Suprapubic skin (tissue), 4 donors: ENCODE measurements around the gene EDAR. TPM values are rescaled to one million over a fixed set of nuclear protein-coding genes. Genes with fewer than 3 reads are reported as not detected.
A peak's percentile ranks its signal among the peaks of the same experiment; 100 is the strongest.

ENCODE experiments used
- DNase-seq, 2 donors: peaks; one replicate each; pipeline ENCODE4 v3.0.0-alpha.2; 2019; ENCODE audit warnings: low spot score in 2 of 2
- H3K27ac ChIP-seq: fragments of 200-600 bp; sonication (generic); one replicate; pipeline ENCODE4 v1.5.1; 2019
- H3K27me3 ChIP-seq: fragments of 200-600 bp; sonication (generic); one replicate; pipeline ENCODE4 v1.5.1; 2019
- H3K36me3 ChIP-seq: fragments of 200-600 bp; sonication (generic); one replicate; pipeline ENCODE4 v1.5.1; 2019
- H3K4me1 ChIP-seq: fragments of 200-600 bp; sonication (generic); one replicate; pipeline ENCODE4 v1.5.1; 2019
- H3K4me3 ChIP-seq: fragments of 200-600 bp; sonication (generic); one replicate; pipeline ENCODE4 v1.5.1; 2019; ENCODE audit warnings: mild to moderate bottlenecking
- H3K9me3 ChIP-seq: fragments of 200-600 bp; sonication (generic); one replicate; pipeline ENCODE4 v1.5.1; 2019
- CTCF ChIP-seq, 2 donors: fragments of 200-600 bp in 1 of 2; fragments of 450-650 bp in 1 of 2; sonication (generic) in 1 of 2; IDR thresholded peaks; one replicate each; pipeline ENCODE4 v1.5.1; 2016 to 2019; ENCODE audit warnings: antibody characterized with exemption in 2 of 2, mild to moderate bottlenecking in 1 of 2, moderate library complexity in 1 of 2
- EP300 ChIP-seq: sonication (generic); formaldehyde crosslinking; IDR thresholded peaks from one replicate; pipeline ENCODE4 v1.6.1; 2017; ENCODE audit warnings: antibody characterized with exemption
- POLR2A ChIP-seq, 2 donors: fragments of 450-650 bp; IDR thresholded peaks; one replicate each; pipeline ENCODE4 v1.6.1; 2017; ENCODE audit warnings: antibody characterized with exemption in 2 of 2, mild to moderate bottlenecking in 2 of 2, moderate library complexity in 2 of 2
- POLR2AphosphoS5 ChIP-seq, 3 donors: sonication (generic); formaldehyde crosslinking; IDR thresholded peaks; one replicate each; pipeline ENCODE4 v1.6.1; 2017; ENCODE audit warnings: antibody characterized with exemption in 3 of 3
- WGBS: methylation state at CpG from one replicate; pipeline ENCODE4 v1.1.5; 2018; 5-methylcytosine and 5-hydroxymethylcytosine counted together
- total RNA-seq, 4 donors: library from RNA; depleted of rRNA; stranded (reverse); fragments of >200 nt; gene quantifications; one replicate each; pipeline ENCODE4 v1.1.0, GENCODE V29; 2016

The EDAR gene
- total RNA-seq, 4 donors from 2014 or later = 1.5 to 4.3 (median 2.2) TPM

DNA sequence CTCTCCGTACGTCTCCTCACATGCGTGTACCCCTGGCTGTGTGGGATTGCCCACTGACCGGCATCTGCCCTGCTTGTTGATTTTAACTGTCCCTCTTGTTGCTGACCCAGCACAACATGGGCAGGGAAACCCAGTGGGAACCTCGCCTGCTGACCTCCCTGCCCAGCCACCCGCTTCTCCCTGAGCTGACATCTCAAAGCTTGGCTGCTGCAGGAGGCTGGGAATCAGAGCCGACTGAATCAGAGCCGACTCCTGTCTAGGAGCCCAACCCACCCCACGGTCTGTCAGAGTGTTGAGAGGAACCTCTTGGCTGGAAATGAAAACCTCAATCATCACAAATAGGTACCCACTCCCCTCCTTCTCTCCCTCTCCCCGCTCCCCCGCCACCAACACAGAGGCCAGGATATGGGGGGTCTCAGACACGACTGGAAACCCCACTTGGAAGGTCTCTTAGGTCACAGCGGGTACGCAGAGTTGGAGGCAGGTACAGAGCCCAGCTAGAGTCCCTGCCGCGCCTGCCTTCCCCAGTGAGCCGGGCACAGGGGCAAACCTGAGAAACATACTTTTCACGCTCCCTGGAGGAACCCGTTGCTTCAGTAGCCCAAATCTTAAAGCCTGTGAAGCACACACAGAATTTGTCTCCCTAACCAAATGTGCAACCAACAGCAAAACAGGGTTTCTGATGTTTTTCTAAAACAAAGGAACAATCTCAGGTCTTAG is 784 bp downstream of the EDAR start:
- Histone ChIP-seq H3K4me3 (peak overlapping the region; percentile 29), H3K27ac (no peak overlapping the region), H3K36me3 (no peaks in the 10 kb centered on the region), H3K4me1 (peaks cover 4% of the 10 kb centered on the region), H3K9me3 (no peaks in the 10 kb centered on the region), H3K27me3 (peaks cover 32% of the 10 kb centered on the region)
- 55% methylated on average over 18 of the region's 19 CpGs for WGBS
- TF ChIP-seq POLR2AphosphoS5 (IDR thresholded peaks at IDR 0.05) = no peak
- no peak for TF ChIP-seq EP300
- TF ChIP-seq CTCF (IDR thresholded peaks at IDR 0.05) = no peak
- no peak for TF ChIP-seq POLR2A (IDR thresholded peaks at IDR 0.05)
- no peak for DNase-seq

DNA sequence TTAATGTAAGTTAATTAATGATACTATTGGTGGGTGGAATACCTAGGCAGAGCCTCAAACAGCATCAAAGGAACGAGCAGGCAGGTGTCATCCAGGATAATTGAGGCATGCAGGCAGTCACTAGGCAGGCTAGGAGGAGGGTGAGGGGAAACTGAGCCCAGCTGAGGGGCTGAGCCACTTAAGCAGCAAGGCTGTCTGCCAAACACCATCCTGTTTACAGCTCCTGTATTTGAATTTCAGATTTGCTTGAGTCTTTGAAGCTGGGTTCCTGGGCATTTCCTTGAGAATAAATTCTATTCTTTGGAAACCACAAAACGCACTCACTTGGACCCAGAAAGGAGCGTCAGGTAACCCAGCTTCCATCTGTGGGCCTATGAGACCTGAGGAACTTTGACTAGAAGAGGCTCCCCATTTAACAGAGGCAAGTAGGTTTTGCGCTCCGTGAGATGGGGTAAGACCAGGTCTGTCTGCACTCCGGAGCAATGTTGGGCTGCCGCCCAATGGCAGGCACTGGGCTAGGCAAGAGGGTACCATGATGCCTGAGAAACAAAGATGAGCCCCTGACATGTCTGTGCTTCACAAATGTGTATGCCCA is 2.0 kb downstream of the EDAR start:
- H3K4me1 ChIP-seq = peaks cover 4% of the 10 kb centered on the region
- WGBS = 77% methylated on average over 7 of the region's 7 CpGs
- DNase-seq = no peak
- peaks cover 32% of the 10 kb centered on the region for H3K27me3 ChIP-seq
- no peak overlapping the region for H3K4me3 ChIP-seq
- no peaks in the 10 kb centered on the region for H3K36me3 ChIP-seq
- TF ChIP-seq POLR2AphosphoS5 (IDR thresholded peaks at IDR 0.05) (no peak), EP300 (no peak), POLR2A (IDR thresholded peaks at IDR 0.05) (no peak), CTCF (IDR thresholded peaks at IDR 0.05) (no peak)
- no peak overlapping the region for H3K27ac ChIP-seq
- no peaks in the 10 kb centered on the region for H3K9me3 ChIP-seq

- Histone ChIP-seq H3K9me3 (no peaks in the 10 kb centered on the region), H3K36me3 (no peaks in the 10 kb centered on the region), H3K27me3 (peaks cover 23% of the 10 kb centered on the region), H3K4me3 (no peak overlapping the region), H3K4me1 (no peaks in the 10 kb centered on the region), H3K27ac (no peak overlapping the region)
- no peak for DNase-seq
- 87% methylated on average over 9 of the region's 13 CpGs for WGBS
- TF ChIP-seq POLR2AphosphoS5 (IDR thresholded peaks at IDR 0.05) (no peak), CTCF (IDR thresholded peaks at IDR 0.05) (no peak), EP300 (no peak), POLR2A (IDR thresholded peaks at IDR 0.05) (no peak)
These were observed 5.4 kb downstream of the EDAR start for GRCh38 chr2:108983610-108984009.

DNA sequence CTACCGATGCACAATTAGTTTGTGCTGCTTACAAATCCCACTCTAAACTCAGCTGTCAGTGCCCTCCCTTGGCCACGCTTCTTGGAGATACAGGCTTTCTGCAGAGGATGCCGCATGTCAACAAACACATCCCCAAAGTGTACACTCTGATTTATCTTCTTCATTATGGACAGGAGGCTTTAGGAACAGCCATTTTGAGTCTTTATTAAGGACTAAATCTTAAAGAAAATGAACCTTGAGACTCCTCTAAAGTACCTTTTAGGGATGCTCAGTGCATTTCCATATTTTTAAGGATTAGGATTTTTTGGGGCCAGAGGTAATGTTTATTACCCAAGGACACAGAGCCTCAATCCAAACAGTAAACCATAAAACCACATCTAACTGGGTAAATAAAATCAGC is 6.0 kb downstream of the EDAR start:
- WGBS = 96% methylated on average over 3 of the region's 3 CpGs
- no peak overlapping the region for H3K27ac ChIP-seq
- no peak overlapping the region for H3K4me3 ChIP-seq
- DNase-seq = no peak
- no peaks in the 10 kb centered on the region for H3K9me3 ChIP-seq
- no peaks in the 10 kb centered on the region for H3K36me3 ChIP-seq
- peaks cover 17% of the 10 kb centered on the region for H3K27me3 ChIP-seq
- no peak for TF ChIP-seq POLR2A (IDR thresholded peaks at IDR 0.05)
- TF ChIP-seq POLR2AphosphoS5 (IDR thresholded peaks at IDR 0.05) = no peak
- TF ChIP-seq EP300 = no peak
- H3K4me1 ChIP-seq = no peaks in the 10 kb centered on the region

DNA sequence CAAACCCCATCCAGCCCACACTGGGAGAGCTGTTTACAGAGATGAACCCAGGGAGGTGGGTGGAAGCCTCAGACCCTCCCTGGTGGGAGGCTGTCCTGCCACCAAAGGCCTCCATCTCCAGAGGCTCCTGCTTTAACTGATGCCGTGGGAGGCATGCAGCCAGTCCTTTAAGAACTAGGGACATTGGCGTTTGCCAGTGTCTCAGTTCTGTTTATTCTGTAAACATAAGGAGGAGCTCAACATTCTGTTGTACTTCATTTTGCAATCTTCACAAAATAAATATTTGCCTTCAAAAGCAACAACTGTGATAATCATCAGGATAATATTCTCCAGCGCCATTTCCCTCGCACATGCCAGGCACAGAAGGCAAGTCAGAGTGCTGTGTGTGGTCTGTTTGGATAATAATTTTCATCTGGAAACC is 6.8 kb downstream of the EDAR start:
- H3K4me3 ChIP-seq = no peak overlapping the region
- no peak overlapping the region for H3K27ac ChIP-seq
- 53% methylated on average over 4 of the region's 4 CpGs for WGBS

More for the DNA sequence above, 6.8 kb downstream of the EDAR start:
- Histone ChIP-seq H3K36me3 (no peaks in the 10 kb centered on the region), H3K9me3 (no peaks in the 10 kb centered on the region), H3K4me1 (no peaks in the 10 kb centered on the region), H3K27me3 (peaks cover 9% of the 10 kb centered on the region)
- no peak for DNase-seq
- TF ChIP-seq CTCF (IDR thresholded peaks at IDR 0.05) = no peak
